Astrocyte of the cerebellum (primary cell): Measurements from ENCODE around the gene RASAL2.
A peak's percentile ranks its signal among the peaks of the same experiment; 100 is the strongest.

Experiments used
- DNase-seq: peaks from one replicate; pipeline ENCODE4 v3.0.0-alpha.2; 2011; ENCODE audit warnings: low read depth
- H3K4me3 ChIP-seq: 2 replicates; pipeline ENCODE4 v1.5.1; 2011; ENCODE audit warnings: mild to moderate bottlenecking, low read depth, low read length, moderate library complexity
- in situ Hi-C: cut with HindIII; loops from 2 replicates; pipeline ENCODE4 v1.10.0; 2017; ENCODE audit warnings: low sequenced_read_pairs
- TF ChIP-seq, protein P1 (sequence below): IDR thresholded peaks from 2 replicates; pipeline ENCODE4 v1.5.1; 2012; ENCODE audit warnings: low read length, low read depth, moderate library complexity, mild to moderate bottlenecking; ENCODE audit errors: missing control alignments

RASAL2 gene

DNA sequence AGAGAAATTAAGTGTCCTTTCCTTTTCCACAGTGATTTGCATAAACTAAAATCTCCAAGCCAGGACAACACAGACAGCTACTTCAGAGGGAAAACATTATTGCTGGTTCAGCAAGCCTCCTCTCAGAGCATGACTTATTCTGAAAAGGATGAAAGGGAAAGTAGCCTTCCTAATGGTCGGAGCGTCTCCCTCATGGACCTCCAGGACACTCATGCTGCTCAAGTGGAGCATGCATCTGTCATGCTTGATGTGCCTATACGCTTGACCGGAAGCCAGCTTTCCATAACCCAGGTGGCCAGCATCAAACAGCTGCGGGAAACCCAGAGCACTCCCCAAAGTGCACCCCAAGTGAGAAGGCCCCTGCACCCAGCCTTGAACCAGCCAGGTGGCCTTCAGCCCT is 363.7 kb downstream of the RASAL2 start:
- TF ChIP-seq, protein P1, sequence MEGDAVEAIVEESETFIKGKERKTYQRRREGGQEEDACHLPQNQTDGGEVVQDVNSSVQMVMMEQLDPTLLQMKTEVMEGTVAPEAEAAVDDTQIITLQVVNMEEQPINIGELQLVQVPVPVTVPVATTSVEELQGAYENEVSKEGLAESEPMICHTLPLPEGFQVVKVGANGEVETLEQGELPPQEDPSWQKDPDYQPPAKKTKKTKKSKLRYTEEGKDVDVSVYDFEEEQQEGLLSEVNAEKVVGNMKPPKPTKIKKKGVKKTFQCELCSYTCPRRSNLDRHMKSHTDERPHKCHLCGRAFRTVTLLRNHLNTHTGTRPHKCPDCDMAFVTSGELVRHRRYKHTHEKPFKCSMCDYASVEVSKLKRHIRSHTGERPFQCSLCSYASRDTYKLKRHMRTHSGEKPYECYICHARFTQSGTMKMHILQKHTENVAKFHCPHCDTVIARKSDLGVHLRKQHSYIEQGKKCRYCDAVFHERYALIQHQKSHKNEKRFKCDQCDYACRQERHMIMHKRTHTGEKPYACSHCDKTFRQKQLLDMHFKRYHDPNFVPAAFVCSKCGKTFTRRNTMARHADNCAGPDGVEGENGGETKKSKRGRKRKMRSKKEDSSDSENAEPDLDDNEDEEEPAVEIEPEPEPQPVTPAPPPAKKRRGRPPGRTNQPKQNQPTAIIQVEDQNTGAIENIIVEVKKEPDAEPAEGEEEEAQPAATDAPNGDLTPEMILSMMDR, result no peak
- in situ Hi-C loops, result loop anchor here (10.0 kb wide), 1 partner anchor 57 kb away; the partner anchor contains the start of gene TEX35

DNA sequence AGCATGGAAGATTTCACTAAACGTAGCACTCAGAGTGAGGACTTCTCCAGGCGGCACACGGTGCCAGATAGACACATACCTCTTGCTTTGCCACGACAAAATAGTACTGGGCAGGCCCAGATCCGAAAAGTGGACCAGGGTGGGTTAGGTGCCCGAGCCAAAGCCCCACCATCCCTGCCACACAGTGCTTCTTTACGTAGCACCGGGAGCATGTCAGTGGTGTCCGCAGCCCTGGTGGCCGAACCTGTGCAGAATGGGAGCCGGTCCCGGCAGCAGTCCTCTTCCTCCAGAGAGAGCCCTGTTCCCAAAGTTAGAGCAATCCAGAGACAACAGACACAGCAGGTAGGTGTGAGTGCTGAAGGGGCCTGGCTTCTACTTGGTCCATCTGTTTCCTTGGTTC is 364.3 kb downstream of the RASAL2 start:
- TF ChIP-seq, protein P1, result no peak
- H3K4me3 ChIP-seq, result no peak overlapping the region

More for the DNA sequence above, 363.7 kb downstream of the RASAL2 start:
- H3K4me3 ChIP-seq, result no peak overlapping the region
- no peak for DNase-seq

DNA sequence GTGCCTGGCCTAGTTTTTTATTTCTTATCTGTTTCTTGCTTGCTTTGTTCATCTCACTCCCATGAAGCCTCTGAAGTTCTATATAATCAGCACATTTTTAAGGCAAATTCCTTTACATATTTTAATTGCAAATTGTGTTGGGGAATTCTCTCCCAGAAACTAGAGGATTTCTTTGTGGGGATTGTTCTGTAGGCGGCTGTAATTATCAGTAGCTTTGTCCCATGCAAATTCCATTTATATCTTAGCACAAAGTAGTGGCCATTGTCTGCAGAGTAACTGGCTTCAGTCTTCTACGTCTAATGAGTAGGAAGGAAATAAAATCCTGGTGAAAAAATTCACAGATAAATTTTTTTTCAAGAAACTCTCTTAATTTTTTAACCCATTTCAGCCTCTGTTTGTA is 367.2 kb downstream of the RASAL2 start:
- TF ChIP-seq, protein P1, result no peak
- DNase-seq, result no peak
- H3K4me3 ChIP-seq, result no peak overlapping the region
- in situ Hi-C loops, result no loop called here

More for the DNA sequence above, 364.3 kb downstream of the RASAL2 start:
- in situ Hi-C loops, result loop anchor here (10.0 kb wide), 1 partner anchor 57 kb away; the partner anchor contains the start of gene TEX35
- DNase-seq, result no peak

DNA sequence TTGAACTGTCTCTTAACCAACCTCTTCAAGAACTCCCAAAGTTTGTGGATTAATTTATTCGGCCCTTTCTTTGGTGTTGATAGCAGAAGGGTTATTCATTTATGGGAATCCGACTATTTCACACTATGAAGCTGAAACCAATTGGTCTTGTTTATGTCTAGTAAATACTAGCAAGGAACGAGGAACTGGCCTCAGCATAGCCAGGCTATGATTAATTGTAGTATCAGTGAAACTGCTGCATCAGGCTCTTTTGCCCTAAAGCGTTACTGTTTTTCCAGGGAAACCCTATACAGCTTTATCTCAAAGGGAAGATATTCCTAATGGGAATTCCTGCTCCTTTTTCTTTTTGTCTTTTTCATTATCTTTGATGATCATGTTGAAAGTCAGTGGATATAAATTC is 367.8 kb downstream of the RASAL2 start:
- no peak overlapping the region for H3K4me3 ChIP-seq
- in situ Hi-C loops, result no loop called here
- no peak for DNase-seq
- TF ChIP-seq, protein P1, result no peak

DNA sequence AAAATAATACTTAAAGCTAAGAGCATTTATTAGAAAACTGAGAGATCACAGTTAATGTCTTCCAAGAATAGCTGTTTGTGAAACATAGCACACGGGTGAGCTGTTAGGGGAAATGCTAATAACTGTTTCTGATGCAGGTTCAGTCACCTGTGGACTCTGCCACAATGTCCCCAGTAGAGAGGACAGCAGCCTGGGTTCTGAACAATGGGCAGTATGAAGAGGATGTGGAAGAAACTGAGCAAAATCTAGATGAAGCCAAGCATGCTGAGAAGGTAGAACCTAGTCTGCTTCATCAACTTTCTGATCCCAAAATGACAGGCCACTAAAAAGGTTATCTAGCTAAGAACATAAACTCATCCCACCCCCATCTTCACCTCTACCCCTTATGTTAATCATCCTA is 370.2 kb downstream of the RASAL2 start:
- in situ Hi-C loops, result no loop called here
- DNase-seq, result no peak
- no peak overlapping the region for H3K4me3 ChIP-seq
- TF ChIP-seq, protein P1, result no peak

DNA sequence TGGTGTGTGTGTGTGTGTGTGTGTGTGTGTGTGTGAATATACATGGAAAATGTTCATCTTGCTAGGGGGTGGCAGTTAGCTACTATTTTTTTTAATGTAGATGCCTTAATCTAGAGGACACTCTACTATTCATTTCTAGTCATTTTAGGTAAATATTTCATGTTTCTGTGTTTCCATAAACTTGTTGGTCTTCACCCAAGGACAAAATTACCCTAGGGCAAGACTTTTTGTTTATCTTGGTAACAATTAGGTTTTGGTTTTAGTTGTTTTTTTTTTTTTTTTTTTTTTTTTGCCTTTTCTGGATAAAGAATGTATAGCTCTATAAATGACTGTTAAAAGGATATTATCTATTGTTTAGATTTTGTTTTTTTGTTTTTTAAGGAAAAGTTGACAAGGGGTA is 370.7 kb downstream of the RASAL2 start:
- TF ChIP-seq, protein P1, result no peak
- in situ Hi-C loops, result no loop called here
- H3K4me3 ChIP-seq, result no peak overlapping the region
- DNase-seq, result no peak

DNA sequence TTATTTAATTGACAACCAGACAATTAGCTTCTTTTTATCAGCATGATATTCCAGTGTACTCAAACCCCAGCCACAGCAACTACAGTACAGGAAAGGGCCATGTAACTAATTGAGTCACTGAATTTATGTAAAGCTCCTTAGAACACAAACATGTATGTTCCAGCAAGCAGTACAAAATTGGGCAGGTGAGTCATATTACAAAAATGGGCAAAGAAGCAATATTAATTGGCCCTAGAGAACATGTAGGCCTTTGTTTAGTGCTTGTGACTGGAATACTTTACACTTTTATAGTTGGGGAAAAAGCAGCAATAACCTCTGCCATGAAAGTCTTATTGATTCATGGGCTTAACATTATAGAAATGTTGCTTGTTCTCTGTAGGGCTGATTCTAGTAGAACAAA is 371.1 kb downstream of the RASAL2 start:
- TF ChIP-seq, protein P1, result no peak

More for the DNA sequence above, 371.1 kb downstream of the RASAL2 start:
- in situ Hi-C loops, result no loop called here
- no peak overlapping the region for H3K4me3 ChIP-seq
- DNase-seq, result peak; percentile 26
